Sigmoid colon (tissue), 7 donors: ENCODE results near the gene RBBP7. TPM values are rescaled to one million over a fixed set of nuclear protein-coding genes. Genes with fewer than 3 reads are reported as not detected.

Experiments used
- DNase-seq: peaks from one replicate; pipeline ENCODE4 v3.0.0-alpha.2; 2019
- H3K27ac ChIP-seq, 4 donors: fragments of 200-600 bp; sonication (generic); one replicate each; pipeline ENCODE4 v1.5.1; 2016 to 2019; ENCODE audit warnings: mild to moderate bottlenecking in 1 of 4
- H3K27me3 ChIP-seq, 3 donors: fragments of 200-600 bp; sonication (generic); one replicate each; pipeline ENCODE4 v1.5.1; 2019; ENCODE audit warnings: mild to moderate bottlenecking in 1 of 3
- H3K36me3 ChIP-seq, 4 donors: fragments of 200-600 bp; sonication (generic); one replicate each; pipeline ENCODE4 v1.5.1; 2016 to 2019
- H3K4me1 ChIP-seq, 4 donors: fragments of 200-600 bp; sonication (generic); one replicate each; pipeline ENCODE4 v1.5.1; 2017 to 2019
- H3K4me3 ChIP-seq, 4 donors: fragments of 200-600 bp; sonication (generic); one replicate each; pipeline ENCODE4 v1.5.1; 2017 to 2019; ENCODE audit warnings: mild to moderate bottlenecking in 2 of 4, moderate library complexity in 1 of 4
- H3K9me3 ChIP-seq, 4 donors: fragments of 200-600 bp in 3 of 4; sonication (generic) in 3 of 4; one replicate each; pipeline versions ENCODE4 v1.5.1 to v1.6.1; 2013 to 2019
- EP300 ChIP-seq, 4 donors: sonication (generic); formaldehyde crosslinking; IDR thresholded peaks; one replicate each; pipeline ENCODE4 v1.6.1; 2017; ENCODE audit warnings: antibody characterized with exemption in 4 of 4
- POLR2A ChIP-seq, 2 donors: fragments of 450-650 bp; IDR thresholded peaks; one replicate each; pipeline ENCODE4 v1.6.1; 2016; ENCODE audit warnings: antibody characterized with exemption in 2 of 2, mild to moderate bottlenecking in 2 of 2, moderate library complexity in 2 of 2
- POLR2AphosphoS5 ChIP-seq, 4 donors: sonication (generic); formaldehyde crosslinking; IDR thresholded peaks; one replicate each; pipeline ENCODE4 v1.6.1; 2017; ENCODE audit warnings: antibody characterized with exemption in 4 of 4
- WGBS, 2 donors: extraction: QIAGEN DNeasy Blood & Tissue Kit; methylation state at CpG; one replicate each; pipeline ENCODE4 v1.1.7; 2013; 5-methylcytosine and 5-hydroxymethylcytosine counted together
- intact Hi-C: fragments of 100-400 bp; cut with DNase I; formaldehyde crosslinking; loops from one replicate; pipeline ENCODE4 v1.15.1; 2023
- polyA plus RNA-seq, 3 donors: library from polyadenylated mRNA; stranded (reverse); fragments of 200-250 nt; gene quantifications; one replicate each; pipeline ENCODE4 v1.2.3, GENCODE V29; 2013
- total RNA-seq, 4 donors: library from RNA; depleted of rRNA; stranded (reverse); fragments of >200 nt; gene quantifications; one replicate each; pipeline ENCODE4 v1.1.0, GENCODE V29; 2016
- TF ChIP-seq, protein P1 (sequence below), 4 experiments: fragments of 450-650 bp in 3 of 4; fragments of 200-600 bp in 1 of 4; IDR thresholded peaks; one replicate each; pipeline ENCODE4 v1.5.1; 2016 to 2019; ENCODE audit warnings: antibody characterized with exemption in 4 of 4, mild to moderate bottlenecking in 3 of 4, moderate library complexity in 2 of 4
- donor health status: healthy with polysubstance abuse.
- donor health status: Bipolar disorder and iron deficiency.
- donor health status: healthy.

RBBP7 gene
- total and polyA plus RNA-seq, 7 donors: 59.4 to 130 (median 109) TPM

GRCh38 chrX:16885628-16886027, 15.5 kb upstream of the RBBP7 start:
- no peak overlapping the region for H3K4me3 ChIP-seq
- H3K27ac ChIP-seq: no peak overlapping the region
- TF ChIP-seq POLR2AphosphoS5 (IDR thresholded peaks at IDR 0.05) (no peak), POLR2A (IDR thresholded peaks at IDR 0.05) (no peak), EP300 (IDR thresholded peaks at IDR 0.05) (no peak)
- TF ChIP-seq, protein P1, sequence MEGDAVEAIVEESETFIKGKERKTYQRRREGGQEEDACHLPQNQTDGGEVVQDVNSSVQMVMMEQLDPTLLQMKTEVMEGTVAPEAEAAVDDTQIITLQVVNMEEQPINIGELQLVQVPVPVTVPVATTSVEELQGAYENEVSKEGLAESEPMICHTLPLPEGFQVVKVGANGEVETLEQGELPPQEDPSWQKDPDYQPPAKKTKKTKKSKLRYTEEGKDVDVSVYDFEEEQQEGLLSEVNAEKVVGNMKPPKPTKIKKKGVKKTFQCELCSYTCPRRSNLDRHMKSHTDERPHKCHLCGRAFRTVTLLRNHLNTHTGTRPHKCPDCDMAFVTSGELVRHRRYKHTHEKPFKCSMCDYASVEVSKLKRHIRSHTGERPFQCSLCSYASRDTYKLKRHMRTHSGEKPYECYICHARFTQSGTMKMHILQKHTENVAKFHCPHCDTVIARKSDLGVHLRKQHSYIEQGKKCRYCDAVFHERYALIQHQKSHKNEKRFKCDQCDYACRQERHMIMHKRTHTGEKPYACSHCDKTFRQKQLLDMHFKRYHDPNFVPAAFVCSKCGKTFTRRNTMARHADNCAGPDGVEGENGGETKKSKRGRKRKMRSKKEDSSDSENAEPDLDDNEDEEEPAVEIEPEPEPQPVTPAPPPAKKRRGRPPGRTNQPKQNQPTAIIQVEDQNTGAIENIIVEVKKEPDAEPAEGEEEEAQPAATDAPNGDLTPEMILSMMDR (IDR thresholded peaks at IDR 0.05): no peak
- WGBS, 2 donors: 93 to 97% methylated on average over 1 of the region's 1 CpG
- H3K4me1 ChIP-seq: peaks cover 0 to 6% (median 2%) of the 10 kb centered on the region in 4 donors
- no peak for DNase-seq
- intact Hi-C loops: no loop called here
- no peaks in the 10 kb centered on the region for H3K9me3 ChIP-seq
- H3K36me3 ChIP-seq: no peaks in the 10 kb centered on the region
- no peaks in the 10 kb centered on the region for H3K27me3 ChIP-seq

DNA sequence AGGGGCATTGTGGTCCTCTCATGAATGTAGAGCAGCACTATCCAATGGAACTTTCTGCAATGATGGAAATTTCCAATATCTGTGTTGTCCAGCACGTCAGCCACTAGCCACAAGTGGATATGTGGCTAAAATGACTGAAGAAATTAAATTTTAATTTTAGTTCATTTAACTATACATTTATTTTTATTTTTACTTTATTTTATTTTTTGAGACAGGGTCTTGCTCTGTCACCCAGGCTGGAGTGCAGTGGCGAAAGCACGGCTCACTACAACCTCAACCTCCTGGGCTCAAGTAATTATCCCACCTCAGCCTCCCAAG, 13.3 kb upstream of the RBBP7 start:
- H3K27me3 ChIP-seq: no peaks in the 10 kb centered on the region
- H3K27ac ChIP-seq: peak overlapping the region in 2 of 4 donors; percentile 69 to 76
- peaks cover 0 to 6% (median 2%) of the 10 kb centered on the region in 4 donors for H3K4me1 ChIP-seq
- no peaks in the 10 kb centered on the region for H3K9me3 ChIP-seq
- TF ChIP-seq POLR2A (IDR thresholded peaks at IDR 0.05): no peak
- TF ChIP-seq POLR2AphosphoS5 (IDR thresholded peaks at IDR 0.05): no peak
- no peak for TF ChIP-seq EP300 (IDR thresholded peaks at IDR 0.05)
- TF ChIP-seq, protein P1 (IDR thresholded peaks at IDR 0.05): no peak
- WGBS, 2 donors: 66 to 73% methylated on average over 3 of the region's 3 CpGs
- no peaks in the 10 kb centered on the region for H3K36me3 ChIP-seq
- H3K4me3 ChIP-seq: no peak overlapping the region
- DNase-seq: no peak
- intact Hi-C loops: loop anchor here (2.0 kb wide), 1 partner anchor 163 kb away; no protein-coding TSS in a partner anchor

DNA sequence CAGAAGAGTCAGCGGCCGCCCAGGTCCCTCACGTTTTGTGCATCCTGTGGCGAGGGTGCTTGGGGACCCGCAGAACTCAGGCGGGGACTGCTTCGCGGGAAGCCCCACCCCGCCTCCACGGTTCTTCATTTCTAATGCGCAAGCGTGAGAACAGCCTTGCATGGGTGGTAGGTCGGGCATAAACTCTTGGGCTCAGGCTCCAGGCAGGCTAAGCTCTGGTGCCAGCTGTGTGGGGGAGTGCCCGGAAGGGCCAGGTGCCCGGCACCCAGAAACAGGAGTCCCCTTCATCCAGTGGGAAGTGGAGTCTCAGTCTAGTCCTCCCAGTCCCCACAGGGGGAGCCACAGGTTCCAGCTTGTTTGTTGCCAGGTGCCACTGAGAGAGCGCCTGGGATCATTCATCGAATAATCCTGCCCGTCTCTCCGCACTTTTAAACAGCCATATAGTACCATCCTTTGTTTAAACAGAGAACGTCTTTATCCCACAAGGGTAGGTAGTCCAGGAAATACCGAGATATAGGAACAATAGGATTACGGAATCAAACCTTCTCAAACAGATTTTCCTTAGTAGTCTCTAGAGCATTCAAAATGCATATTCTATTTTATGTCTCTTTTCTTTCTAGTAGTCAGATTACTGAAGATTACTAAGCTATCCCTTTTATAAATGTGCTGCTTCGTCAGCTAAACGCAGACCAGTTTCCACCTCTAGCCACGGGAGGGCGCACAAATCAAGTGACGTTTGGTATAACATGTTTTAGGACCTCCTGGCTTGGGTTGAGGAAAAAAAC, 12.7 kb upstream of the RBBP7 start:
- Histone ChIP-seq H3K27ac (peak overlapping the region; percentile 69 to 76 (median 73)), H3K4me1 (peaks cover 0 to 6% (median 2%) of the 10 kb centered on the region in 4 donors), H3K4me3 (peak overlapping the region; percentile 25 to 48 (median 42)), H3K27me3 (no peaks in the 10 kb centered on the region), H3K9me3 (no peaks in the 10 kb centered on the region), H3K36me3 (no peaks in the 10 kb centered on the region)
- peak; percentile 79 for DNase-seq
- WGBS, 2 donors: 0 to 1% methylated on average over 27 of the region's 27 CpGs
- intact Hi-C loops: loop anchor here (2.0 kb wide), 1 partner anchor 164 kb away; no protein-coding TSS in a partner anchor
- no peak for TF ChIP-seq EP300 (IDR thresholded peaks at IDR 0.05)
- TF ChIP-seq, protein P1 (IDR thresholded peaks at IDR 0.05): peak in 3 of 4 experiments; percentile 38 to 60 (median 50)

GRCh38 chrX:16882169-16882568, 12.0 kb upstream of the RBBP7 start:
- H3K27me3 ChIP-seq: no peaks in the 10 kb centered on the region
- intact Hi-C loops: loop anchor here (2.0 kb wide), 1 partner anchor 165 kb away; no protein-coding TSS in a partner anchor
- peaks cover 0 to 6% (median 2%) of the 10 kb centered on the region in 4 donors for H3K4me1 ChIP-seq
- TF ChIP-seq POLR2AphosphoS5 (IDR thresholded peaks at IDR 0.05) (peak in 1 of 4 donors; percentile 16), EP300 (IDR thresholded peaks at IDR 0.05) (no peak)
- 3 to 9% methylated on average over 7 of the region's 7 CpGs for WGBS, 2 donors
- DNase-seq: no peak
- H3K4me3 ChIP-seq: peak overlapping the region in 3 of 4 donors; percentile 41 to 48 (median 44)
- H3K27ac ChIP-seq: peak overlapping the region; percentile 69 to 76 (median 73)
- no peaks in the 10 kb centered on the region for H3K36me3 ChIP-seq
- no peaks in the 10 kb centered on the region for H3K9me3 ChIP-seq

DNA sequence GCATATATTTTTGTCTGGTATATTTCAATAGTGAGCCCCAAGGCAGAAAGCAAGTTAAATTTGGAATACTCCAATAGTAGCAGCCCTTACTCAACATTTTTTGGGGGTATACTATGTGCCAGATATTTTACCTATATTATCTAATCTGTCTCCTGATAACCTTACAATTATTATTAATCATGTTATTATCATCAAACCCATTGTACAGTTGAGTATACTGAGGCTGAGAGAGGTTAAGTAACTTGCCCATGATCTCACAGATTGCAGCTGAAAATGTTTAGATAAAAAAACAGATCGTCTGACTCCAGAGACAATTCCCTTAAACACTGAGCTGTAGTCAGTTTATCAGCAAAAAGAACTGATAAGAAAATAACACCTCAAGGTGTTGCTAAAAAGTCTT, 6.5 kb upstream of the RBBP7 start:
- H3K27me3 ChIP-seq: no peaks in the 10 kb centered on the region
- H3K4me1 ChIP-seq: peaks cover 0 to 8% (median 3%) of the 10 kb centered on the region in 4 donors
- TF ChIP-seq POLR2A (IDR thresholded peaks at IDR 0.05): no peak
- no peak for TF ChIP-seq POLR2AphosphoS5 (IDR thresholded peaks at IDR 0.05)
- TF ChIP-seq, protein P1 (IDR thresholded peaks at IDR 0.05): no peak
- no peak for TF ChIP-seq EP300 (IDR thresholded peaks at IDR 0.05)
- H3K27ac ChIP-seq: no peak overlapping the region
- no peak overlapping the region for H3K4me3 ChIP-seq
- no peak for DNase-seq
- no peaks in the 10 kb centered on the region for H3K36me3 ChIP-seq
- intact Hi-C loops: loop anchor here (10.0 kb wide), 1 partner anchor 1202 kb away; no protein-coding TSS in a partner anchor
- 23 to 40% methylated on average over 1 of the region's 1 CpG for WGBS, 2 donors
- no peaks in the 10 kb centered on the region for H3K9me3 ChIP-seq
